Fibroblast of the aortic adventitia (primary cell): ENCODE data around the gene PHF21B. TPM values are rescaled to one million over a fixed set of nuclear protein-coding genes. Genes with fewer than 3 reads are reported as not detected.

Experiments
- DNase-seq: peaks from one replicate; pipeline ENCODE4 v3.0.0-alpha.2; 2010; ENCODE audit warnings: low read depth
- H3K4me3 ChIP-seq: 2 replicates; pipeline ENCODE4 v1.5.1; 2011; ENCODE audit warnings: low read depth, mild to moderate bottlenecking, control low read depth, low read length, moderate library complexity
- total RNA-seq: library from RNA; depleted of rRNA; stranded (reverse); fragments of >200 nt; gene quantifications from 2 replicates; pipeline ENCODE4 v1.2.3, GENCODE V29; 2012; ENCODE audit warnings: low replicate concordance
- TF ChIP-seq, protein P1 (sequence below): IDR thresholded peaks from 2 replicates; pipeline ENCODE4 v1.5.1; 2011; ENCODE audit warnings: mild to moderate bottlenecking, low read length, control low read depth, inconsistent platforms; ENCODE audit not compliant: insufficient read depth

The PHF21B gene
- total RNA-seq, 1 donor, result not detected

DNA sequence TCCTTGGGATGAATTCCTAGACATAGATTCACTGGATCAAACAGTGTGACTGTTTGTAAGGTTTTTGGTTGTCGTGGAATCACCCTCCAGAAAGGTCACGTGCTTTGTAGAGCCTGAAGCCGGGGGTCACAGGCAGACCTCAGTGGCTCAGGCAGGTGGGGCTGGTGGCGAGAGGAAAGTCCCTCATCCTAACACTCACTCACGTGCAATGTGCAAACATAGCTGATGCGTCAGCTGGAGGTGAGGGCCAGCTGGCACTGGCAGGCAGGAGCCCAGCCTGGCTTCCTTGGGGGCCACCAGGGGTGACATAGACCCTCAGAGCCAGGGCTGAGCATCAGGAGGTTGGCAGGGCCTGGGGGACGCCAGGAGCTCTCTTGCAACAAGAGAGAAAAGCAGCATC is 167.4 kb downstream of the PHF21B start:
- no peak for DNase-seq
- no peak overlapping the region for H3K4me3 ChIP-seq
- TF ChIP-seq, protein P1, sequence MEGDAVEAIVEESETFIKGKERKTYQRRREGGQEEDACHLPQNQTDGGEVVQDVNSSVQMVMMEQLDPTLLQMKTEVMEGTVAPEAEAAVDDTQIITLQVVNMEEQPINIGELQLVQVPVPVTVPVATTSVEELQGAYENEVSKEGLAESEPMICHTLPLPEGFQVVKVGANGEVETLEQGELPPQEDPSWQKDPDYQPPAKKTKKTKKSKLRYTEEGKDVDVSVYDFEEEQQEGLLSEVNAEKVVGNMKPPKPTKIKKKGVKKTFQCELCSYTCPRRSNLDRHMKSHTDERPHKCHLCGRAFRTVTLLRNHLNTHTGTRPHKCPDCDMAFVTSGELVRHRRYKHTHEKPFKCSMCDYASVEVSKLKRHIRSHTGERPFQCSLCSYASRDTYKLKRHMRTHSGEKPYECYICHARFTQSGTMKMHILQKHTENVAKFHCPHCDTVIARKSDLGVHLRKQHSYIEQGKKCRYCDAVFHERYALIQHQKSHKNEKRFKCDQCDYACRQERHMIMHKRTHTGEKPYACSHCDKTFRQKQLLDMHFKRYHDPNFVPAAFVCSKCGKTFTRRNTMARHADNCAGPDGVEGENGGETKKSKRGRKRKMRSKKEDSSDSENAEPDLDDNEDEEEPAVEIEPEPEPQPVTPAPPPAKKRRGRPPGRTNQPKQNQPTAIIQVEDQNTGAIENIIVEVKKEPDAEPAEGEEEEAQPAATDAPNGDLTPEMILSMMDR, result no peak

DNA sequence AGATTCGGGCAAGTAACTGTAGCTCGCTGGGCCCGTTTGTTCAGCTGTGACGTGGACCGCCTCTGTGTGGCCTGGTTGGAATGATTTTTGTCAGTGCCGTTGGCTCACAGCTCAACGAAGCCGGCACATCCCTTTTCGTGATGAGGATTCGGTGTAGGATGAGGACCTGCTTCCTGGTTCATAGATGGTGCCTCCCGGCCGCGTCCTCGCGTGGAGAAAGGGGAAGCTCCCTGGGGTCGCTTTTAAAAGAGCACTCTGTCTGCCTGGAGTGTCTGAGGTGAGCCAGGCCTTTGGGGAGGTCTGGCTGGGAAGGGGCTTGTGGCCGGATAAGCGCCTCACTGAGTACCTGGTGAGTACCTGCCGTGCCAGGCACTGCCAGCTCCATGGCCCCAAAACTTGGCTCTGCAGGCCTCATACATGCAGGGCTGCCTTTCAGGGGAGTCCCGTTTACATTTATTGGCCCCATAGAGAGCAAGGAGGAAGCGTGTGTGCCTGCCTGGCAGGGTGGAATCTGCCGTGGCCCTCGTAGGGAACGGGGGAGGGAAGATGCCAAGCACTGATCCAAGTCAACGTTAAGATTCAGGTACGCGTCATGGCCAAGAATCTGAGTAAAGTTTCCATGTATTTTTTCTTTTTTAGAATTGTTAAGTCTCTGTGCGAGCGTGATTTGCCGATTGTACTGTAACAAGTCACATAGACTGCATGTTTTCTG is 169.0 kb downstream of the PHF21B start:
- no peak for DNase-seq
- H3K4me3 ChIP-seq, result no peak overlapping the region
- TF ChIP-seq, protein P1, result no peak

DNA sequence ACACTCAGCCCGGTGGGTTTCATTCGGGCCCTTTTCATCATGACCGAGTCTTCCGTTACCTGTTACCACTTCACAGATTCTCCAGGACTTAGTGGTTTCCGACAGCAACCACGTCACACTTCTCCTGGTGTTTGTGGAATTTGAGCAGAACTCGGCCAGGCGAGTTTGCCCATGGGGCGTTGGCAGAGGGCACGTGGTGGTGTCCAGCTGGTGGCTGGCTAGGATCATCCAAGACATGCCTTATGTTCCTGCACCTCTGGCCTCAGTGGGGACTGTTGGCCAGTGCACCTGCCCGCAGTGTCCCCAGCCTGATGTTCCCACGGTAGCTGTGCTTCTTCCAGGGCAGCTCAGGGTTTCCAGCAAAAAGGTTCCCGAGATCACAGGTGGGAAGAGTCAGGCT is 170.1 kb downstream of the PHF21B start:
- H3K4me3 ChIP-seq, result no peak overlapping the region
- no peak for DNase-seq
- TF ChIP-seq, protein P1, result no peak

DNA sequence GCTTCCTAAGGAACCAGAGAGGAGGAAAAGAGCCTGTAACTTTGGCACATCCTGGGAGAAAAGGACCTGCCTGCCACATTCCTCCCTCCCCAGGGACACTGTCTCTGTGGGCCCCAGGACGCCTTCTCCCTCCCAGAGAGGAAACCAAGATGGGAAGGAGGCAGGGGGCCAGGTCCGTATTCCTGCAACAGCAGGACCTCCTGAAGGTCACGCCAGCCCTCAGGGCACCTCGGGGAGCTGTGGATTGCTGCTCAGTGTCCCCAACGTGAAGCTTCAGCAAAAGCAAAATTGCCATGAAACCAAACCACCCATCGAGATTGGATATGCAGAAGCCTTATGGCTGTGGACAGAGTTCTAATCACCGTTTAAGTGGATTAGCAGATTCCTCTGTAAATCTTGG is 170.7 kb downstream of the PHF21B start:
- H3K4me3 ChIP-seq, result no peak overlapping the region
- TF ChIP-seq, protein P1, result no peak
- DNase-seq, result no peak

DNA sequence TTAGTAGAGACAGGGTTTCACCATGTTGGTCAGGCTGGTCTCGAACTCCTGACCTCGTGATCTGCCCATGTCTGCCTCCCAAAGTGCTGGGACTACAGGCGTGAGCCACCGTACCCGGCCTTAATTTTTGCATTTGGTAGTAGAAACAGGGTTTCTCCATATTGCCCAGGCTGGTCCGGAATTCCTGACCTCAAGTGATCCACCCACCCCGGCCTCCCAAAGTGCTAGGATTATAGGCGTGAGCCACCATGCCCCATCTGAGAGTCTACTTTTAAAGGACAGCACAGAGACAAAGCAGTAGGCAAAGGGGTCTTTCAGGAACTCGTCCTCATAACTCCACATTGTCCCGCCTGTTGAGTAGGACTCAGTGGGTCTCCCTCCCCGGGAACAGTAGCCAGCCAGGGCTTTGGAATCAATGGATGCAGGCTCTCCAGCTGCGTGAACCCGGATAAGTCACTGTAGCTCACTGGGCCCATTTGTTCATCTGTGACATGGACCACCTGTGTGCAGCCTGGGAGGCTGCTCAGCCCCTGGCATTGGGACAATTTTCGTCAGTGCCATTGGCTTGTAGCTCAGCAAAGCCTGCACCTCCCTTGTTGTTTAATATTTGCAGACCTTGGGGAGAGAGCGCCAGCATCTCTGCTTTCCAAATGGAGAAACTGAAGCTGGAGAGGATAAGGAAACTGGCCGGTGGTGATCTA is 171.3 kb downstream of the PHF21B start:
- DNase-seq, result no peak
- H3K4me3 ChIP-seq, result no peak overlapping the region
- TF ChIP-seq, protein P1, result no peak

DNA sequence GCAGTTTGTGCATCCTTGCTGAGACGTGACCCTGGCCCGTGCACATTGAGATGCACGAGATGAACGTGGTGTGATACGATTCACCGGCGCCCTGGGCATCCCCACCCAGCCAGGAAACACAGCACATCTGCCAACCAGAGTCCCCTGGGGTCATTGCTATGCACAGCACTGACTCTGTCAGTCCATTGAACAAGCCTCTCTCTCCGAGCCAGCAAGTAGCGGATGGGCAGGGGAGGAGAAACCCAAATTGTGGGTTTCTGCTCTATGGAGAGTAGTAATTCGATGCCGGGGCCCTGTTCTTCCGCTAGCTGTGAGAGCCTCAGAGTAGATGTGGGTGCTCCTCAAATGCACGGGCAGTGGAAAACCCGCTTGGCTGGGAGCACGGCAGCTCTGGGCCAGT is 172.3 kb downstream of the PHF21B start:
- TF ChIP-seq, protein P1, result no peak
- H3K4me3 ChIP-seq, result no peak overlapping the region
- DNase-seq, result no peak
